Sigmoid colon (tissue), 4 donors: ENCODE measurements around the gene CHCHD6.
"Not testable (repeated sequence)": the region's sequence is repeated elsewhere in the genome, so short reads cannot be mapped to it uniquely, and the experiment has no call there.

Experiments
- EP300 ChIP-seq, 4 donors: sonication (generic); formaldehyde crosslinking; IDR thresholded peaks; one replicate each; pipeline ENCODE4 v1.6.1; 2017; ENCODE audit warnings: antibody characterized with exemption in 4 of 4
- POLR2A ChIP-seq, 2 donors: fragments of 450-650 bp; IDR thresholded peaks; one replicate each; pipeline ENCODE4 v1.6.1; 2016; ENCODE audit warnings: antibody characterized with exemption in 2 of 2, mild to moderate bottlenecking in 2 of 2, moderate library complexity in 2 of 2
- TF ChIP-seq, protein P1 (sequence below), 4 experiments: fragments of 450-650 bp in 3 of 4; fragments of 200-600 bp in 1 of 4; IDR thresholded peaks; one replicate each; pipeline ENCODE4 v1.5.1; 2016 to 2019; ENCODE audit warnings: antibody characterized with exemption in 4 of 4, mild to moderate bottlenecking in 3 of 4, moderate library complexity in 2 of 4

DNA sequence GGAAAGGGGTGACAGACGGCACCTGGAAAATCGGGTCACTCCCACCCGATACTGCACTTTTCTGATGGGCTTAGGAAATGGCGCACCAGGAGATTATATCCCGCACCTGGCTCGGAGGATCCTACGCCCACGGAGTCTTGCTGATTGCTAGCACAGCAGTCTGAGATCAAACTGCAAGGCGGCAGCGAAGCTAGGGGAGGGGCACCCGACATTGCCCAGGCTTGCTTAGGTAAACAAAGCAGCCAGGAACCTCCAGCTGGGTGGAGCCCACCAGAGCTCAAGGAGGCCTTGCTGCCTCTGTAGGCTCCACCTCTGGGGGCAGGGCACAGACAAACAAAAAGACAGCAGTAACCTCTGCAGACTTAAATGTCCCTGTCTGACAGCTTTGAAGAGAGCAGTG, 97.3 kb downstream of the CHCHD6 start:
- TF ChIP-seq, protein P1, sequence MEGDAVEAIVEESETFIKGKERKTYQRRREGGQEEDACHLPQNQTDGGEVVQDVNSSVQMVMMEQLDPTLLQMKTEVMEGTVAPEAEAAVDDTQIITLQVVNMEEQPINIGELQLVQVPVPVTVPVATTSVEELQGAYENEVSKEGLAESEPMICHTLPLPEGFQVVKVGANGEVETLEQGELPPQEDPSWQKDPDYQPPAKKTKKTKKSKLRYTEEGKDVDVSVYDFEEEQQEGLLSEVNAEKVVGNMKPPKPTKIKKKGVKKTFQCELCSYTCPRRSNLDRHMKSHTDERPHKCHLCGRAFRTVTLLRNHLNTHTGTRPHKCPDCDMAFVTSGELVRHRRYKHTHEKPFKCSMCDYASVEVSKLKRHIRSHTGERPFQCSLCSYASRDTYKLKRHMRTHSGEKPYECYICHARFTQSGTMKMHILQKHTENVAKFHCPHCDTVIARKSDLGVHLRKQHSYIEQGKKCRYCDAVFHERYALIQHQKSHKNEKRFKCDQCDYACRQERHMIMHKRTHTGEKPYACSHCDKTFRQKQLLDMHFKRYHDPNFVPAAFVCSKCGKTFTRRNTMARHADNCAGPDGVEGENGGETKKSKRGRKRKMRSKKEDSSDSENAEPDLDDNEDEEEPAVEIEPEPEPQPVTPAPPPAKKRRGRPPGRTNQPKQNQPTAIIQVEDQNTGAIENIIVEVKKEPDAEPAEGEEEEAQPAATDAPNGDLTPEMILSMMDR (IDR thresholded peaks at IDR 0.05), result not testable (repeated sequence)
- TF ChIP-seq EP300, POLR2A (IDR thresholded peaks at IDR 0.05): not testable (repeated sequence)
